ENCODE results near the gene TACR1.

TACR1 gene

DNA sequence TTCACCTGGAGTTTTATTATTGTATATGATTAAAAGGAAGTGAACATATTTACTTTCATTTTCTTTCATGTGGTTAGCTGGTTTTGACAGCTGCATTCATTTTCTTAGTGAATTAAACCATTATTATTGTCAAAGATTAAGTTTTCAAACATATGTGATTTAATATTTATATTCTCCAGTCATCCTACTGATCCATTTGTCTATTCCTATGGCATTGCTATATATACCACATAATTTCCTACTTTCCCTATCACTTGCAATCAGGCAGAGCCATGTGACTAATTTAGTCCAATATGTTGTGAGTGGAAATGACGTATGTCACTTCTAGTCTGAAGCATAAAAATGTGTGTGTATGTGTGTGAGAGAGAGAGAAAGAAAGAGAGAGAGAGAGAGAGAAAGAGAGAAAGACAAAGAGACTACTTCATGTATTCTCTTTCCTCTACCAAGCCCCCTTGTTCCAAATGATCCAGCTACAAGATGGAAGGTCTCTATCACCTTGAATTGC is 12.0 kb upstream of the TACR1 start:
- no peak for DNase-seq (ENCODE audit: insufficient read length, low spot score)
- no peak for FAIRE-seq
- TF ChIP-seq POLR2A (IDR thresholded peaks at IDR 0.05; ENCODE audit: low read depth, low read length) = no peak

DNA sequence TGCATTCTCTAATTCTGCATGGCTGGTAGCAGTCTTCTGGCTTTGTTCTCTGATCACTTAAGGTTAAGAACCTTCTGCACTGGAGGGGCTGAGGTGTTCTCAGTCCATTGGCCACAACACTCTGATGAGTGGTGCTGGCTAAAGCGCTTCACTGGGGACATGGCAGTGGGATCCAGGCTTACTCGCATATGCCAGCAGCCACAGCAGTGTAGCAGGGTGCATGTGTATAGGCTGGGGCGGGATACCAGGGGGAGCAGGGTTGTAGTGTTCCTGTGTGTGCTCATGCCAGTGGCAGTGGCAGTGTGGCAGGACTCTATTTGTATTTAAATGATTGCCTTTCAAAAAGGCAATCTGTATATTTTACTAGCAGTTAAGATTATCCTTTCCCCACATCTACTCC is 11.1 kb upstream of the TACR1 start:
- no peak for FAIRE-seq
- no peak for TF ChIP-seq POLR2A (IDR thresholded peaks at IDR 0.05; ENCODE audit: low read depth, low read length)

GRCh38 chr2:75208738-75209137 is 9.4 kb upstream of the TACR1 start:
- FAIRE-seq = no peak
- no peak for DNase-seq (ENCODE audit: insufficient read length, low spot score)
- no peak for TF ChIP-seq POLR2A (IDR thresholded peaks at IDR 0.05; ENCODE audit: low read depth, low read length)

More for the DNA sequence above, 11.1 kb upstream of the TACR1 start:
- no peak for DNase-seq (ENCODE audit: insufficient read length, low spot score)

DNA sequence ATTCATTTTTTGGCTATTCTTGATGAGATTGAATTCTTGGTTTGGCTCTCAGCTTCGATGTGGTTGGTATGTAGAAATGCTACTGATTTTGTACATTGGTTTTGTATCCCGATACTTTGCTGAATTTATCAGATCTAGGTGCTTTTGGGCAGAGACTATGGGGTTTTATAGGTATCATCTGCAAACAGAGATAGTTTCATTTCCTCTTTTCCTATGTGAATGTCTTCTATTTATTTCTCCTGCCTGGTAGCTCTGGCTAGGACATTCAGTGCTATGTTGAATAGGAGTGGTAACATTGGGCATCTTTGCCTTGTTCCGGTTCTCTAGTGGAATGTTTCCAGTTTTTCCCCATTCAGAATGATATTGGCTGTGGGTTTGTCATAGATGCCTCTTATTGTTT is 5.5 kb upstream of the TACR1 start:
- no peak for TF ChIP-seq POLR2A (IDR thresholded peaks at IDR 0.05; ENCODE audit: low read depth, low read length)
- no peak for FAIRE-seq
- DNase-seq (ENCODE audit: insufficient read length, low spot score) = no peak

DNA sequence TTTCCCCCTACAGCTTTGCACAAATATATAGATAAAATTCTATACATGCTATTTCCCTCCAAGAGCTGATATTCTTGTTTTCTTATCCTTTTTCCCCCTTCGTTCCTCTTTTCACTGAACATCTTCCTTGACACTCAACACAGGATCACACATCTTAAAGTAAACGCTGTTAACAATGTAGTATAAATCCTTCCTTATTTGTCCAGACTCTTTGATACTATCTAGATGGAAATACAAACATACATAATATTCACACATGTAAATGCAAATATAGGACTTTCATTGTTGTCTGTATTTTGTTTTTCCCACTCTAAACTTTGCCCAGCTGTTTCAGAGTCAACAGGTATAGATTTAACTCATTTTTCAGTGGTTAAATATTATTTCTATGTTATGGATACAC is 3.0 kb upstream of the TACR1 start:
- no peak for FAIRE-seq
- no peak for TF ChIP-seq POLR2A (IDR thresholded peaks at IDR 0.05; ENCODE audit: low read depth, low read length)
- no peak for DNase-seq (ENCODE audit: insufficient read length, low spot score)

DNA sequence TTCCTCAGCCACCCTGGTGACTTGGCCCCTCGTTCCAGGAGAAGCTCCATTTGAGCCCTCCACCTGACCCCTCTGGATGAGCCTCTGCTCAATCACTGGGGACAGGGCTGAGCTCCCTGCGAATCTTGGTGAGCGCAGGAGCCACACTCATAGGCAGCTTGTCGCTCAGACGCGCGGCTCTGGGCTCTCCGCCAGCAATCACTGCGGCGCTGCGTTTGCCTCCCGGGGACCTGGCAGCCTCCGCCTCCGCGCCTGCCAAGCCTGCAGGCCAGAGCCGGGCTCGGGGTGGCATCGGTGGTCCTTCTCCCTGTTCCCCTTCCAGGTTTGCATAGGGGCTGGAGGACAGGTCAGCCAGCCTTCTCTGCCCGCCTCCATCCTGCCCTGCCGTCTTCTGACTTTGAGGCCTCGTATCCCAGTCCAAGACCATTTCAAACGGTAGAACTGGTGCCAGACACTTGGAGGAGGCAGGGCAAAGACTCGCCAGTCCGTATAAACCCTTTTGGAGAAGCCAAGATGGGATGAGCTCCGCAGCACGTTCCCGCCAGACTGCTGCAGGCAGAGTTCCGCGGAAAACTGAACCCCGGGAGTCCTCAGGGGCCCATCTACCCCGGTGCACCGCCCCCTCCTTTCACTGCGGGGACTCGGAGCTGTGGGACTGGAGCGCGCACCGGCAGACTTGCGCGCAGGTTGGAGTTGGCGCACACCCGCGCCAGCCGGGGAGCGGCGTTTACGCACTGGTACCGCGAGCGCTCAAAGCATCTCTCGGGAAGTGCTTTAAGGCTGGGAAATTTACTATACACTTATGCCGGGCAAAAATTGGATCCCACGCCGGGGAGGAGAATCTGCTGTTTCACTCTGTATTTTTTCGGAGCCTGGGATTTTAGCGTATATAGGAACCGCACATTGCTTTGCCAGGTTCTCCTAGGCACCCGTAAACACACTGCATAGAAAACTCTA is 1.1 kb upstream of the TACR1 start:
- DNase-seq (ENCODE audit: insufficient read length, low spot score) (peak; percentile 49), FAIRE-seq (no peak)
- no peak for TF ChIP-seq POLR2A (IDR thresholded peaks at IDR 0.05; ENCODE audit: low read depth, low read length)

- no peak for DNase-seq (ENCODE audit: insufficient read length, low spot score)
- TF ChIP-seq POLR2A (IDR thresholded peaks at IDR 0.05; ENCODE audit: low read depth, low read length) = no peak
- no peak for FAIRE-seq
Observed at GRCh38 chr2:75195076-75195691, 4.1 kb downstream of the TACR1 start.

GRCh38 chr2:75194184-75194868 is 5.0 kb downstream of the TACR1 start:
- FAIRE-seq = no peak
- no peak for DNase-seq (ENCODE audit: insufficient read length, low spot score)
- no peak for TF ChIP-seq POLR2A (IDR thresholded peaks at IDR 0.05; ENCODE audit: low read depth, low read length)

GRCh38 chr2:75192496-75192895 is 6.8 kb downstream of the TACR1 start:
- FAIRE-seq (no peak), DNase-seq (ENCODE audit: insufficient read length, low spot score) (no peak)
- TF ChIP-seq POLR2A (IDR thresholded peaks at IDR 0.05; ENCODE audit: low read depth, low read length) = no peak

DNA sequence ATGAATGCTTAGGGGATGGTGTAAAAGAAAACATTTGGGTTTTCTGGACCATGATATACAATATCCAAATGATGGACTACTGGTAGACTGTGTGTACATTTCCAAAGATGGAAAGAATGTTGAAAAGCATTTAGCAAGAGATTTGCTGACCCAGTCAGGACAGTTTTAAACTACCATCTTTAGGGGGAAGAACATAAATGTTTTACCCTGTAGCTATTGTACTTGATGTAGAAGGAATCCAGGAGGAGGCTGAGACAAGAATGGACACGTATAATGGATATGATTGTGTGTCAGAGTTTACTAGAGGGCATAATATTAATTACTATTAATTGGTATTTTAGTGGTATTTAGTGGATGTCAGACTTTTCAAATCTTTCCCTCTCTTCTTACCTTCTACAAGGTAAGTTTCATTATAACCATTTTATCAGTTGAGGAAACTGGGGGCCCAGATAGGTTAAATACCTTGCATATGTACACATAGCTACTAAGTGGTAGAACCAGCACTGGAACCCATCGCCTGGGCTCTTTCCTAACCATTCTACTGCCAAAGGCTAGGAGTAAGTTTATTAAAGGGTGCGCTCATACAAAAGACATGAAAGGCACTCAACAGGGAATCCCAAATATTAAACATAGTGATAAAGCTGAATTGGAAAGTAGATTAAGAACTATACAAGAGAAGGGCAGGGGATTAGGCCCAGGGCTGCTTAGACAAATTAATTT is 8.9 kb downstream of the TACR1 start:
- DNase-seq (ENCODE audit: insufficient read length, low spot score) = no peak
- no peak for FAIRE-seq
- TF ChIP-seq POLR2A (IDR thresholded peaks at IDR 0.05; ENCODE audit: low read depth, low read length) = no peak

DNA sequence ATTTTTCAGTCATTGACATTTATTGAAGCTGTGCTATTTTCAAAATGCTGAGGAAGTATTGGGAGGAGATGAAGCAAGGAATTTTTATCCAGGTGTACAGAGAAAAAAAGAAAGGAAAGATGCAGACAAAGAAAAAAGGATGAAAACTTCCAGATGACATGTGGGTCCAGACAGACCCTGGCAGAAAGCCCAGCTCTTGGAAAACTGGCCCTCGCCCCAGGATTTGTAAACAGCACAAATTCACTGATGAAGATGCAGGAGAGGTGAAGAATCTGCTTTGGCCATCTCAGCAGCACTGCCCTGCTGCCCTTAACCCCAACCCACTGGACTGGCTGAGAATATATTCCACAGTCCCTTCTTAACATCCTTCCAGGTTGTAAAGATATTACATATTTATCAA is 12.5 kb downstream of the TACR1 start:
- DNase-seq (ENCODE audit: insufficient read length, low spot score) (no peak), FAIRE-seq (no peak)
- no peak for TF ChIP-seq POLR2A (IDR thresholded peaks at IDR 0.05; ENCODE audit: low read depth, low read length)

DNA sequence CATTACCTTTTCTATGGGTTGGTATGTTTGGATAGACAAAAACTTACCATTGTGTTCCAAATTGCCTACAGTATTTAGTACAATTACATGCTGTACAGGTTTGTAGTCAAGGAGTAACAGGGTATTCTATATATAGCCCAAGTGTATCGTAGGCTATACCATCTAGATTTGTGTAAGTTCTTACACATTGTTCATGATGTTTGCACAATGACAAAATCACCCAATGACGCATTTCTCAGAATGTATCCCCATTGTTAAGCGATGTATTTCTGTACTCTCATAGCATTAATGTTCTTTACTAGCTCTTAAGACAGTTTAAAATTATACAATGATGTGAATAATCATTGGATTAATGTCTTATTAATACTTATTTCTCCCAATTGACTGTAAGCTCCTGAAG is 16.7 kb downstream of the TACR1 start:
- DNase-seq (ENCODE audit: insufficient read length, low spot score) (no peak), FAIRE-seq (no peak)
- TF ChIP-seq POLR2A (IDR thresholded peaks at IDR 0.05; ENCODE audit: low read depth, low read length) = no peak

DNA sequence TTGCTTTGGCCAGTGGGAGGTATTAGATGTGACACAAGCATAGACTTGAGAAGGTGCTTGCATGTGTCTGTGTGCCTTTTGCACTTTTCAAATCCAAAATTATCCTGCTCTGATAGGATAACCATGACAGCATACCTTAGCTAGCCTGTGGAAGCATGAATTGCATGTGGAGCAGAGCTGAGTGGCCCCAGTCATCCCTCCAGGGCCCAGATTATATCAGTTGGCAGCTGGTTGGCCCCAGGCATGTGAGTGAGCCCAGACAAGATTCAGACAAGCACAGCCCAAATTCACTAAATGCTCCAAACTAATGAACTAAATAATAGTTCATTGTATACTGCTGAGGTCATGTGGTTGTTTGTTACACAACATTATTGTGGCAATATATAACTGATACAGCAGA is 18.8 kb downstream of the TACR1 start:
- DNase-seq (ENCODE audit: insufficient read length, low spot score) (no peak), FAIRE-seq (no peak)
- no peak for TF ChIP-seq POLR2A (IDR thresholded peaks at IDR 0.05; ENCODE audit: low read depth, low read length)

DNA sequence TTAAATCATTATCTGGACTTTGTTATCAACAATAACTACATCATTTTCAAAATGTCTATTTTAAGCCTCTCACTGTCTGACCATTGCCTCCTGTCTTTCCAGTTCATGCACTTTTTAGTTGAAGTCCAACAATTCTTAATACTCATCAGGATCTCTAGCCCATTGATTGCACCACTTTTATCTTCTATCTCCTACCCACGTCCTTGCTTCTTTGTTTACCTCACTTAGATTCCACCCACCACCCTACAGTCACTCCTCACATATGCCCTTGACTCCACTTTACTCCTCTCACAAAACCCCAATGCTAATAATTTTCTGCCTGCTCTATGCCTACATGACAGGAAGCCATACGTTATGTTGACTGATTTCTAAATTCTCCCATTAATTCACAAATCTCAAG is 21.9 kb downstream of the TACR1 start:
- no peak for TF ChIP-seq POLR2A (IDR thresholded peaks at IDR 0.05; ENCODE audit: low read depth, low read length)
- FAIRE-seq (no peak), DNase-seq (ENCODE audit: insufficient read length, low spot score) (no peak)

Data from H54 (cell line).